Chondrocyte (in vitro differentiated cells): ENCODE measurements around the gene PCDHGA9. TPM values are rescaled to one million over a fixed set of nuclear protein-coding genes. Genes with fewer than 3 reads are reported as not detected.
"Not testable (repeated sequence)": the region's sequence is repeated elsewhere in the genome, so short reads cannot be mapped to it uniquely, and the experiment has no call there.

Experiments used
- DNase-seq: peaks from one replicate; pipeline ENCODE4 v3.0.0; 2021; ENCODE audit warnings: mixed read lengths, low spot score
- H3K27ac Mint-ChIP-seq: one replicate; pipeline ENCODE4 v1.8.0; 2021; ENCODE audit warnings: mild to moderate bottlenecking, moderate library complexity, mixed read lengths; ENCODE audit not compliant: unreplicated experiment
- H3K27me3 Mint-ChIP-seq: 2 replicates; pipeline ENCODE4 v1.8.0; 2021; ENCODE audit warnings: low read depth, mixed read lengths
- H3K36me3 Mint-ChIP-seq: 2 replicates; pipeline ENCODE4 v1.8.0; 2021; ENCODE audit warnings: low read depth, mixed read lengths
- H3K4me1 Mint-ChIP-seq: 2 replicates; pipeline ENCODE4 v1.8.0; 2021; ENCODE audit warnings: low read depth, mild to moderate bottlenecking, mixed read lengths
- H3K4me3 Mint-ChIP-seq: one replicate; pipeline ENCODE4 v1.8.0; 2021; ENCODE audit warnings: mild to moderate bottlenecking, moderate library complexity, mixed read lengths; ENCODE audit not compliant: unreplicated experiment
- H3K9me3 Mint-ChIP-seq: 2 replicates; pipeline ENCODE4 v1.8.0; 2021; ENCODE audit warnings: low read depth, mixed read lengths
- CTCF ChIP-seq: fragments of 200-600 bp; sonication (generic); IDR thresholded peaks from 2 replicates; pipeline ENCODE4 v1.5.0; 2021; ENCODE audit warnings: antibody characterized with exemption, mild to moderate bottlenecking, moderate library complexity
- total RNA-seq: library from RNA; stranded (reverse); gene quantifications from 3 replicates; pipeline ENCODE4 v1.2.1, GENCODE V29; 2021

The PCDHGA9 gene
- total RNA-seq, 1 donor from 2014 or later = 1.4 TPM

- TF ChIP-seq CTCF = no peak
- DNase-seq = no peak
- H3K4me1 Mint-ChIP-seq = peaks cover 2% of the 10 kb centered on the region
- no peak overlapping the region for H3K4me3 Mint-ChIP-seq
- H3K36me3 Mint-ChIP-seq = peaks cover 6% of the 10 kb centered on the region
- H3K9me3 Mint-ChIP-seq = peaks cover 47% of the 10 kb centered on the region
- H3K27ac Mint-ChIP-seq = no peak overlapping the region
- H3K27me3 Mint-ChIP-seq = no peaks in the 10 kb centered on the region
These were observed 13.9 kb upstream of the PCDHGA9 start for GRCh38 chr5:141388661-141389060.

GRCh38 chr5:141389153-141390042, 13.2 kb upstream of the PCDHGA9 start:
- Mint-ChIP-seq H3K36me3 (peaks cover 7% of the 10 kb centered on the region), H3K27me3 (no peaks in the 10 kb centered on the region), H3K4me1 (peaks cover 2% of the 10 kb centered on the region), H3K4me3 (no peak overlapping the region), H3K9me3 (peaks cover 48% of the 10 kb centered on the region), H3K27ac (no peak overlapping the region)
- peak; percentile 83 for DNase-seq
- TF ChIP-seq CTCF = no peak

- Mint-ChIP-seq H3K27me3 (no peaks in the 10 kb centered on the region), H3K27ac (no peak within 1 kb of the TSS), H3K4me3 (no peak within 1 kb of the TSS), H3K36me3 (peaks cover 12% of the 10 kb centered on the region), H3K4me1 (peaks cover 2% of the 10 kb centered on the region), H3K9me3 (peaks cover 40% of the 10 kb centered on the region)
- DNase-seq = peak; percentile 62
- no peak for TF ChIP-seq CTCF
These were observed 10.0 kb upstream of the PCDHGA9 start, which contains the start of gene PCDHGA8 for GRCh38 chr5:141392429-141393198. TSS of gene PCDHGA8 (plus strand) at chr5:141392633. CDS start at chr5:141392814, 181 bp downstream.

- Mint-ChIP-seq H3K36me3 (peaks cover 12% of the 10 kb centered on the region), H3K9me3 (peaks cover 38% of the 10 kb centered on the region), H3K27me3 (no peaks in the 10 kb centered on the region), H3K4me1 (peaks cover 2% of the 10 kb centered on the region), H3K27ac (no peak overlapping the region), H3K4me3 (no peak overlapping the region)
- no peak for TF ChIP-seq CTCF
- DNase-seq = no peak
These were observed 9.3 kb upstream of the PCDHGA9 start for GRCh38 chr5:141393267-141393666.

- H3K4me1 Mint-ChIP-seq, H3K27me3 Mint-ChIP-seq, H3K36me3 Mint-ChIP-seq, DNase-seq, H3K4me3 Mint-ChIP-seq, H3K27ac Mint-ChIP-seq: not testable (repeated sequence)
- H3K9me3 Mint-ChIP-seq = peaks cover 41% of the 10 kb centered on the region
These were observed 8.0 kb upstream of the PCDHGA9 start for GRCh38 chr5:141394401-141395187.

GRCh38 chr5:141397756-141398551, 4.6 kb upstream of the PCDHGA9 start, which contains the start of gene PCDHGB5:
TSS of gene PCDHGB5 (plus strand) at chr5:141397947. CDS start at chr5:141398128, 181 bp downstream.
- H3K27me3 Mint-ChIP-seq, DNase-seq, H3K4me3 Mint-ChIP-seq, H3K4me1 Mint-ChIP-seq, H3K27ac Mint-ChIP-seq: not testable (repeated sequence)
- Mint-ChIP-seq H3K36me3 (peaks cover 12% of the 10 kb centered on the region), H3K9me3 (peaks cover 28% of the 10 kb centered on the region)
